ENCODE results near the gene AXIN1.
"Not testable (repeated sequence)": the region's sequence is repeated elsewhere in the genome, so short reads cannot be mapped to it uniquely, and the experiment has no call there.

The AXIN1 gene

GRCh38 chr16:260326-260725, 92.2 kb downstream of the AXIN1 start:
- Histone ChIP-seq H3K27me3 (no peaks in the 10 kb centered on the region), H3K27ac (no peak overlapping the region), H3K4me3 (ENCODE audit: low read depth in 1 of 2, low read length in 1 of 2) (no peak overlapping the region), H3K9me3 (no peaks in the 10 kb centered on the region), H3K36me3 (peaks cover 61% of the 10 kb centered on the region), H3K4me1 (ENCODE audit: control insufficient read depth in 1 of 2, insufficient read depth in 1 of 2, low read depth in 1 of 2, low read length in 1 of 2) (no peaks in the 10 kb centered on the region)
- TF ChIP-seq CTCF (IDR thresholded peaks at IDR 0.05) = no peak

- no peaks in the 10 kb centered on the region for H3K27me3 ChIP-seq
- H3K4me1 ChIP-seq (ENCODE audit: control insufficient read depth in 1 of 2, insufficient read depth in 1 of 2, low read depth in 1 of 2, low read length in 1 of 2) = no peaks in the 10 kb centered on the region
- no peaks in the 10 kb centered on the region for H3K9me3 ChIP-seq
- peaks cover 56% of the 10 kb centered on the region for H3K36me3 ChIP-seq
- TF ChIP-seq CTCF (IDR thresholded peaks at IDR 0.05) = no peak
- H3K4me3 ChIP-seq (ENCODE audit: low read depth in 1 of 2, low read length in 1 of 2) = no peak overlapping the region
- no peak overlapping the region for H3K27ac ChIP-seq
These were observed 92.7 kb downstream of the AXIN1 start for GRCh38 chr16:259814-260253.

- Histone ChIP-seq H3K36me3 (peaks cover 50% of the 10 kb centered on the region), H3K4me1 (ENCODE audit: control insufficient read depth in 1 of 2, insufficient read depth in 1 of 2, low read depth in 1 of 2, low read length in 1 of 2) (no peaks in the 10 kb centered on the region), H3K27me3 (no peaks in the 10 kb centered on the region), H3K27ac (no peak overlapping the region), H3K9me3 (no peaks in the 10 kb centered on the region), H3K4me3 (ENCODE audit: low read depth in 1 of 2, low read length in 1 of 2) (no peak overlapping the region)
- TF ChIP-seq CTCF (IDR thresholded peaks at IDR 0.05) = no peak
These were observed 93.3 kb downstream of the AXIN1 start for GRCh38 chr16:259226-259625.

GRCh38 chr16:258091-258490, 94.4 kb downstream of the AXIN1 start:
- H3K4me1 ChIP-seq (ENCODE audit: control insufficient read depth in 1 of 2, insufficient read depth in 1 of 2, low read depth in 1 of 2, low read length in 1 of 2); H3K27me3 ChIP-seq; H3K27ac ChIP-seq; H3K9me3 ChIP-seq; H3K4me3 ChIP-seq (ENCODE audit: low read depth in 1 of 2, low read length in 1 of 2): not testable (repeated sequence)
- peaks cover 38% of the 10 kb centered on the region for H3K36me3 ChIP-seq

- peaks cover 9% of the 10 kb centered on the region for H3K36me3 ChIP-seq
- no peak overlapping the region for H3K4me3 ChIP-seq (ENCODE audit: low read depth in 1 of 2, low read length in 1 of 2)
- peaks cover 20 to 23% of the 10 kb centered on the region in 2 experiments for H3K4me1 ChIP-seq (ENCODE audit: control insufficient read depth in 1 of 2, insufficient read depth in 1 of 2, low read depth in 1 of 2, low read length in 1 of 2)
- no peaks in the 10 kb centered on the region for H3K27me3 ChIP-seq
- TF ChIP-seq CTCF (IDR thresholded peaks at IDR 0.05) = no peak
- no peaks in the 10 kb centered on the region for H3K9me3 ChIP-seq
- no peak overlapping the region for H3K27ac ChIP-seq
These were observed 97.3 kb downstream of the AXIN1 start for GRCh38 chr16:255183-255582.

- peaks cover 20 to 23% of the 10 kb centered on the region in 2 experiments for H3K4me1 ChIP-seq (ENCODE audit: control insufficient read depth in 1 of 2, insufficient read depth in 1 of 2, low read depth in 1 of 2, low read length in 1 of 2)
- H3K9me3 ChIP-seq = no peaks in the 10 kb centered on the region
- no peak for TF ChIP-seq CTCF (IDR thresholded peaks at IDR 0.05)
- H3K27me3 ChIP-seq = no peaks in the 10 kb centered on the region
- H3K36me3 ChIP-seq = peaks cover 2% of the 10 kb centered on the region
- no peak overlapping the region for H3K27ac ChIP-seq
- no peak overlapping the region for H3K4me3 ChIP-seq (ENCODE audit: low read depth in 1 of 2, low read length in 1 of 2)
These were observed 98.1 kb downstream of the AXIN1 start for GRCh38 chr16:254461-254860.
